ENCODE measurements around the gene SURF1.

- no peak for TF ChIP-seq CTCF (conservative IDR thresholded peaks at IDR 0.05)
- no peak for TF ChIP-seq EZH2 (IDR thresholded peaks at IDR 0.05; ENCODE audit: low read depth)
Measured at GRCh38 chr9:133377721-133378216, 21.5 kb upstream of the SURF1 start.

Measured in PC-9 (cell line).